GM12874 (cell line): ENCODE measurements around the gene SLC8A2.

Experiments
- CTCF ChIP-seq: IDR thresholded peaks from 2 replicates; pipeline ENCODE4 v1.5.1; 2011; ENCODE audit warnings: low read depth, mild to moderate bottlenecking, control low read depth, low read length, moderate library complexity; ENCODE audit not compliant: insufficient read depth

Gene SLC8A2

GRCh38 chr19:47450478-47450877 is 21.2 kb downstream of the SLC8A2 start:
- TF ChIP-seq CTCF, result no peak

GRCh38 chr19:47448360-47448727 is 23.3 kb downstream of the SLC8A2 start:
- TF ChIP-seq CTCF, result no peak

- TF ChIP-seq CTCF, result no peak
These were observed 24.0 kb downstream of the SLC8A2 start for GRCh38 chr19:47447470-47448359.

GRCh38 chr19:47446534-47447469 is 24.9 kb downstream of the SLC8A2 start:
- no peak for TF ChIP-seq CTCF

- TF ChIP-seq CTCF, result no peak
These were observed 25.7 kb downstream of the SLC8A2 start for GRCh38 chr19:47445937-47446402.

- TF ChIP-seq CTCF, result no peak
These were observed 26.2 kb downstream of the SLC8A2 start for GRCh38 chr19:47445527-47445926.

- TF ChIP-seq CTCF, result no peak
These were observed 27.3 kb downstream of the SLC8A2 start for GRCh38 chr19:47444388-47444821.
